ENCODE data around the gene GPR87.

The GPR87 gene

DNA sequence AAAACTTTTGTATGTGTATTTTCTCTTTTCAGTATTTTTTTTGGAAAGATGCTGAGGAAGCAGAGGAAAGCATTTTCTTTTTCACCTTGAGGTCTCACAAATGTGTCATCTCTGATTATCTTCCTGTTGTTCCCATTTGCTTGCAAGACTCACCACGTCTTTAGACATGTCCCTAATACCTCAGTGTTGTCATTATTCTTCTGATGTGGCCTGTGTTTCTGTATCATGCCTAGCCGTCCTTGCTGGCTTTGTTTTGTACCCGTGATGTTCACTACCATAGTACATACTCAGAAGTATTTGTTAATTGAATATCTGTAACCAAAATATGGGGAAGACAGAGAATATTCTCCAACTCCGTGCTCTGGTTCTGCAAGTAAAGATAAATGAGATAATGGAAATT, 33.2 kb downstream of the GPR87 start:
- DNase-seq (ENCODE audit: low read depth, low spot score) = no peak

DNA sequence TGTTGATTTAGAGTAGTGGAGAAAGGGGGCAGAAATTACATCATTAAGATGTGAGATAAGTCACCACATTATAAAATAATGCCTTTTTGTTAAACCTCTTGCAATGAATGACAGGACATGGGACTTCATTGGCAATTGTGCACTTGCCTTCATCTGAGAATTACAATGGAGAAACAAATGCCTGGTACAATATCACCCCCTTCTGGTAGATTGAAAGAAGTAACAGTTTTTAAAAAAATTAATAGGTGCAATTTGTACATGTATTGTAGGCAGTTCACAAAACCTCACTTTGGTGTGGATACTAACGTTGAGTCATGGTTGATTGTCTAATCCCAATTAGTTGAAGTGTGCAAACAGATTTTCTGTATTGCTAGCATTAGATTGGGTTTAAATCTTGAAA, 33.7 kb downstream of the GPR87 start:
- peak; percentile 29 for DNase-seq (ENCODE audit: low read depth, low spot score)

DNA sequence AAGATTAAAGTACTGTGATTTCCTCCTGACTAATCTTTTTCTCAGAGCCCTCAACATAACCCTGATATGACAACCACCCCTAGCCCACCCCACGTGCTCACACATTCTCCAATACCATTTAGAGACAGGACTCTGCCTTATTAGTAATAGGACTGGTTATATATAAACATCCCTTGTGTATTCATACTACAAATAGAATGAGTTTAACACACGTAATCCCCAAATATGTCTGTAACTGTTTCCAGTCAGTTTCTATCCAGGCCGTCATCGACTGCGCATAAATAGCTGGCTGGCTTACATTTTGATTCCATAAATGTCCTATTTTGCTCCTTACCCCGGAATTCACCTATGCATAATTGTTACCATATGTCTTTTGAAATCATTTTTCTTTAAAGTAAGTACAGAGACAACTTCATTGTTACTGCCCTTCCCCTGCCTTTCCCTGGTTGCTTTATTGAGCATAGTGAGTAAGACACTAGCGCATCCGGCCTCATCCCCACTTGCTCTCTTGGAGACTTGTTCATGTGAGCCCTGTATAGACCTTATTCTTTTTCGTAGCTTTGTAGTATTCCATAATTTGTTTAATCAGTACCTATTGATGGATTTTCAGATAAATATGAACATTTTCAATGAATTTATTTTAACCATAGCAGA, 34.8 kb downstream of the GPR87 start:
- DNase-seq (ENCODE audit: low read depth, low spot score) = no peak

- DNase-seq (ENCODE audit: low read depth, low spot score) = no peak
Measured at GRCh38 chr3:151278230-151278629, 38.4 kb downstream of the GPR87 start, which contains the start of gene P2RY14. P2RY14 (minus strand) TSS chr3:151278542; CDS start chr3:151214316, 64,226 bp downstream.

DNA sequence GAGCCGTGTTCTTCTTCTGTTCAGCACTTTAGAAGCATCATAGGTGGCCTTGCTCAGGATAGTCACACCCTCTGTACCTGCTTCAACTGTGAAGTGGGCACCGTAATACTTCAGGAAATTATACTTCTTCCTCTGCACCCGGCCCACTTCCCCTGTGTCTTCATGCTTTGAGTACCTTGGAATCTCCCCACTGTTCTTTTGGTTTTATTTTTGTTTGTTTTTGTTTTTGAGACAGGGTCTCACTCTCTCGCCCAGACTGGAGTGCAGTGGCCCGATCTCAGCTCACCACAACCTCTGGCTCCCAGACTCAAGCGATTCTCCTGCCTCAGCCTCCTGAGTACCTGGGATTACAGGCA, 40.0 kb downstream of the GPR87 start:
- DNase-seq (ENCODE audit: low read depth, low spot score) = no peak

DNA sequence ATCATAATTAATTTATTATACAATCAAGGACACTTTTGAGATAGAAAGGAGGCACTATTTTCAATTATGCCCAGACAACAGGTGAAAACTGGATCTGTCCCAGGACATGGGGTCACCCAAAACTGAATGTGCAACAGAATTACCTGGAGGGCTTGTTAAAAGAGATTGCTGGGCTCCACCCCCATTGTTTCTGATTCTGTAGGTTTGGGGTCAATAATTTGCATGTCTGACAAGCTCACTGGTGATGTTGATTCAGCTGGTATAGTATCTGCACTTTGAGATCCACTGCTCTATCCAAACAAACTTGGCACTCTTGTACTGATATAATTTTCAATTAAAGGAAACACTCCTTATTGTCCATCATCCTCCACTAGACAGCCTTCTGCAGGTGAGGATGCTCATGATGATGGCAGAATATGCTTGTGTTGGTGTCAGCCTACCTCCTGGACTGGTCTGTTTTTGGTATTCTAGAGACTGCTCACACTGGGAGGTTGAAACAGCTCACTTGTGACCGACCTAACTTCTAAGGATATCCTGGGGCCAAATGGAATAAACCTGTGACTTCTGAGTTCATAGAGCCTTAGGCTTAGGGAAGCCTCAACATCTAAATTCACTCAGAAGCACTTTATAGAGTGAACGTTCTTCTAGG, 40.5 kb downstream of the GPR87 start:
- no peak for DNase-seq (ENCODE audit: low read depth, low spot score)

DNA sequence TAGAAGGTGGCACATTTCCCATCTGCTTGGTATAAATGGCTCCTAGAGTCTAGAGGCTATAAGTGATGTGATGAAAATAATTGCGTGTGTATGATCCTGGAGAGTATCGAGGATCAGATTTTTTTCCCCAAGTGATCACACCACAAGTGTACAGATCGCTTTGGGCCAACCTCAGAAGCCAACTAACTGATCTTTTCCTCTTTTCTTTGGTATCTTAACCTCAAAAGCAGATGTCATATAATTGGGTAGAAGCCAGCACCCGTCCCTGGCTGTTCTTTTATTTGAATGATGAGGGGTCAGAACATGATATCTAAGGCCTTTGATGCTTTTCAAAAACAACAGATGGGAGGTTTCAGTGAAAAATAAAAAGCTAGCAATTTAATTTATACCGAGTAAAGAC, 41.5 kb downstream of the GPR87 start:
- no peak for DNase-seq (ENCODE audit: low read depth, low spot score)

DNA sequence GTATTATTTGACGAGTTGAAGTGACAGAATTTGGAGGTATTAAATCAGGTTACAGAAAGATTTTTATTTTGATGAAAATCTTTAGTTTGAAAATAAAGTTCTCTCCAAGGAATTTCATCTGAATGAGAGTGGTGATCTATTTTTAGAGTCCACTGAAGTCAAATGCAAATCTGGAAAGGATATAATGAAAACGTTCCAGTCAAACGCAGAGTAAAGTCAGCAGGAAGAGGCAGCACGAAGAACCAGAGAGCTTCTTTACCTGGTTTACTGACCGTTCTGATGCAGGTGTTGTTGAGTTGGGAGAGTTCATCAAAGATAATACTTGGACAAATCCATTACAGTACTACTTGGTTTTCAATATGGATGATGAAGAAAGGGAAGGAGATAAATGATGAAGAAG, 47.0 kb downstream of the GPR87 start:
- no peak for DNase-seq (ENCODE audit: low read depth, low spot score)

- DNase-seq (ENCODE audit: low read depth, low spot score) = no peak
Measured at GRCh38 chr3:151268267-151269235, 48.1 kb downstream of the GPR87 start.

GRCh38 chr3:151267066-151267465, 49.6 kb downstream of the GPR87 start:
- DNase-seq (ENCODE audit: low read depth, low spot score) = no peak

DNA sequence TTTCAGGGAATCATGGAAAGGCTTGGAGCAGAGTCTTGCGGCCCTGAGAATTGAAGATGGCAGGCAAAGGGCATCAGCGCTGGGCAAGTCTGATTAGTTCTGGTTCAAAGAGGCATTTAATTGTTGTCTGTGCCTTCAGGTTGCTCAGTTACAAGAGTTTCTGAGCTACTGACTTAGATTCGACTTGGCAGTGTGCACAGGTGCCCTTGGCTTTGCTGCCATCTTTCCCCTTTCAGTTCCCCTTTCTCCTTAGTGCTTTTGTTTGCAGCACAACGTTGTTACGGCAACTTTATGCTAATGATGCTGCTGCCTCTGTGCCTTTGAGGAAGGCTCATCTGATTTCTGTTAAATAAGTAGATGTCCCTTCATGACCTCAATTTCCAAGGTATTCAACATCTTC, 50.8 kb downstream of the GPR87 start:
- no peak for DNase-seq (ENCODE audit: low read depth, low spot score)

DNA sequence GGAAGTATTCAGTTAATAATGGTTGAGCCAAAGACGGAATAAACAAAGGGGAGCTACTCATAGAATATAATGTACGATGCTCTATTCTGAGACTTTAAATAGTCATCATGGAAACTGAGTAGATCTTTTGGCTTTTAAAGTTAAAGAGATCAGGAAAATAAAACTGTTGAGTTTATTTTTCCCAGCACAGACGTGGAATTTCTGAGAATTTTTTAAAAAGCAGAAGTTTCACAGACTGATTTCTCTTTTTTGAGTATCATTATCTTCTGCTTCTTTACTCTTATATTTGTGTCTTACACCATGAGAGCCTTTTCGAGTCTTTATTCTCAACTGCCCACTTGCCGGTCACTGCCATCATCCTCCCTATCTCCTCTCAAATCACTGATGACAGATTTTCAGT, 51.5 kb downstream of the GPR87 start:
- no peak for DNase-seq (ENCODE audit: low read depth, low spot score)

DNA sequence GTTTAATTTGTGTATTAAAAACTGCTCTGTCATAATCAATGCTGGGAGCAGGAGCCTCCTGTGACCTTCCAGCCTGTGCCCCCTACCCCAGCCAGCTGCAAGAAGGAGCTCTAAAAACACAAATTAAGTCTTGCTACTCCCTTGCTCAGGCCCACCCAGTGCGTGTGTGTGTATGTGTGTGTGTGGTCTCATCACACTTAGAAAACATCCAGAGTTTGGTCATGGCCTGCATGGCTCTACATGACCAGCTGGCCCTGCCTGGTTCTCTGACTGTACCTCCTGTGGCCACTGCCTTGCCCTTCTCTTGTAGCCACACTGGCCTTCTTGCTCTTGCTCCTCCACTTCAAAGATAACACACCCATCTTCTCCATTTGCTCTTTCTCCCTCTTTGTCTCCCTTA, 52.0 kb downstream of the GPR87 start:
- no peak for DNase-seq (ENCODE audit: low read depth, low spot score)

GRCh38 chr3:151262871-151263525, 53.6 kb downstream of the GPR87 start:
- no peak for DNase-seq (ENCODE audit: low read depth, low spot score)

- DNase-seq (ENCODE audit: low read depth, low spot score) = no peak
Measured at GRCh38 chr3:151259664-151260063, 57.0 kb downstream of the GPR87 start.

- no peak for DNase-seq (ENCODE audit: low read depth, low spot score)
Measured at GRCh38 chr3:151256749-151257148, 59.9 kb downstream of the GPR87 start.

GRCh38 chr3:151248772-151249337, 67.8 kb downstream of the GPR87 start:
- DNase-seq (ENCODE audit: low read depth, low spot score) = no peak
